Bronchial epithelial cell (primary cell): ENCODE results near the gene TNFAIP8L1. TPM values are rescaled to one million over a fixed set of nuclear protein-coding genes. Genes with fewer than 3 reads are reported as not detected.
A peak's percentile ranks its signal among the peaks of the same experiment; 100 is the strongest.

ENCODE experiments used
- DNase-seq: peaks from one replicate; pipeline ENCODE4 v3.0.0-alpha.2; 2010; ENCODE audit warnings: low read depth
- FAIRE-seq: peaks from 2 replicates; lab custom pipeline; 2011; peaks lifted over from hg19 to GRCh38; lab: Jason Lieb, UNC
- H3K27me3 ChIP-seq: 2 replicates; pipeline ENCODE4 v1.5.1; 2011; ENCODE audit warnings: low read length; ENCODE audit not compliant: control insufficient read depth, insufficient read depth
- H3K36me3 ChIP-seq: 2 replicates; pipeline ENCODE4 v1.5.1; 2011; ENCODE audit warnings: low read length; ENCODE audit not compliant: control insufficient read depth, insufficient read depth
- H3K4me3 ChIP-seq: 2 replicates; pipeline ENCODE4 v1.5.1; 2011; ENCODE audit warnings: mild to moderate bottlenecking, low read depth, low read length, control low read depth
- CTCF ChIP-seq: IDR thresholded peaks from 2 replicates; pipeline ENCODE4 v1.5.1; 2011; ENCODE audit warnings: mild to moderate bottlenecking, moderate library complexity, low read length, control low read depth, inconsistent platforms; ENCODE audit not compliant: insufficient read depth, severe bottlenecking
- total RNA-seq: library from RNA; depleted of rRNA; stranded (reverse); fragments of >200 nt; gene quantifications from 2 replicates; pipeline ENCODE4 v1.2.1, GENCODE V29; 2014

TNFAIP8L1 gene
- total RNA-seq, 1 donor from 2014 or later = 0.53 TPM

- no peak for DNase-seq
- H3K36me3 ChIP-seq = peaks cover 57% of the 10 kb centered on the region
- no peak for TF ChIP-seq CTCF
- H3K27me3 ChIP-seq = no peaks in the 10 kb centered on the region
- no peak overlapping the region for H3K4me3 ChIP-seq
- no peak for FAIRE-seq
These were observed 48.1 kb downstream of the TNFAIP8L1 start for GRCh38 chr19:4687396-4687795.

- DNase-seq = no peak
- no peak for FAIRE-seq
- Histone ChIP-seq H3K4me3 (no peak overlapping the region), H3K36me3 (peaks cover 63% of the 10 kb centered on the region), H3K27me3 (no peaks in the 10 kb centered on the region)
- TF ChIP-seq CTCF = no peak
These were observed 49.3 kb downstream of the TNFAIP8L1 start for GRCh38 chr19:4688587-4688986.

GRCh38 chr19:4689403-4689802, 50.1 kb downstream of the TNFAIP8L1 start:
- TF ChIP-seq CTCF = no peak

GRCh38 chr19:4690361-4690760, 51.0 kb downstream of the TNFAIP8L1 start:
- DNase-seq (no peak), FAIRE-seq (peak; percentile 99)
- peaks cover 58% of the 10 kb centered on the region for H3K36me3 ChIP-seq
- no peak overlapping the region for H3K4me3 ChIP-seq
- TF ChIP-seq CTCF = no peak
- no peaks in the 10 kb centered on the region for H3K27me3 ChIP-seq

More at GRCh38 chr19:4689403-4689802, 50.1 kb downstream of the TNFAIP8L1 start:
- Histone ChIP-seq H3K27me3 (no peaks in the 10 kb centered on the region), H3K4me3 (no peak overlapping the region), H3K36me3 (peaks cover 57% of the 10 kb centered on the region)
- DNase-seq = no peak
- no peak for FAIRE-seq

- no peak for TF ChIP-seq CTCF
- no peak for DNase-seq
- H3K4me3 ChIP-seq = no peak overlapping the region
- no peaks in the 10 kb centered on the region for H3K27me3 ChIP-seq
- no peak for FAIRE-seq
- H3K36me3 ChIP-seq = peaks cover 60% of the 10 kb centered on the region
These were observed 52.1 kb downstream of the TNFAIP8L1 start for GRCh38 chr19:4691373-4691772.
